ENCODE results near the gene EYS. TPM values are rescaled to one million over a fixed set of nuclear protein-coding genes. Genes with fewer than 3 reads are reported as not detected.

EYS gene
- total RNA-seq = 0.41 TPM in 1 of 2 replicates, not detected in the other

DNA sequence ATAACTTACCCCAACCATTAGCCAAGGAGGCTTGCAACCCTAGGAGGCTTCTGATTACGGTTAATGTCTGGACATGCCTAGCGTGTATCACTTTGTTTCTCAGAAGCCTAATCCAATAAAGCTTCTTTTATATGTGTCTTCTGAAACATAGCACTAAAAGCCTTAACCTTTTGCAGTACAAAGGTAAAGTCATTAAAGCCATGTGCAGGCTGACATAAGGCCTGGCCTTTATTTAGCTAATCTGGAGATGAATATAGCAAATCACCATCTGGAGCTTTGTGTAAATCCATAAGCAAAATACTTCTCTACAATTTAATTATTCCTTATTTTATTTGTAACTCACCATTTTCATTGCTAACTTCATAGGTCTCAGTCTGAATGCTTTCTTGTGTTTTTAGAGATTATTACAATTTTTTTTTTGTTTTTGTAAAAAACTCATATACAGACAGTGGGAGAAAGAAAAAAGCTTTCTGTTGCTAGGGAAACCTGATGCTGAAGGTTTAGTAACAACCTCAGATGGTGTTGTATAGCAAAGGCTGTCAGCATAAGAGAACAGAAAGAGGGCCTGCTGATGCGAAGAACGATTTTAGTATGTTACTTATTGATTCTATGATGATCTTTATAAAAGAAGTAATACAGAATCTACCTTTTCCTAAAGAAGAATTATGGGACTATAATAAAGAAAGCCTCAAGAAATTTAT lies at the start of gene EYS:
TSS of gene EYS (minus strand) at position 101 of the 701 bp plus-strand sequence. CDS start 211,816 bp downstream, outside the sequence.
- no peak for DNase-seq (ENCODE audit: extremely low read depth, low read depth, low spot score)

DNA sequence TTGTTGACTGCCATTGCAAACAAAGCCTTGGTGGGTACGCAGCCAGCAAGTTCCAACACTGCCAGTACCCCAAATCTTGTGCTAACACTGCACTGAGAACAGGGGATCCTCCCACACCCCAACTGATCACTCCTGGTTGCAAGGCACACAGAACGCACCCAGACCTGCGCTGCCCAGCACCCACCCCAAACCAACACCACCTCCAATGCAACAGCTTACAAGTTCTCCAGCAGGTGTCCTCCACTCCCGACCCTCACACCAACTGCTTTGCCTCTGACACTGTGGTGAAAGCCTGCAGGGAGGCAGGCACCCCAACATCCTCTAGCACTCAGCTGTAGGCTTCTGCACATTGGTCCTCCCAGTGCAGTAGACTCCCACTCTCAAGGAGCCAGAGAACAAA lies 39.3 kb upstream of the EYS start:
- no peak for DNase-seq (ENCODE audit: extremely low read depth, low read depth, low spot score)

DNA sequence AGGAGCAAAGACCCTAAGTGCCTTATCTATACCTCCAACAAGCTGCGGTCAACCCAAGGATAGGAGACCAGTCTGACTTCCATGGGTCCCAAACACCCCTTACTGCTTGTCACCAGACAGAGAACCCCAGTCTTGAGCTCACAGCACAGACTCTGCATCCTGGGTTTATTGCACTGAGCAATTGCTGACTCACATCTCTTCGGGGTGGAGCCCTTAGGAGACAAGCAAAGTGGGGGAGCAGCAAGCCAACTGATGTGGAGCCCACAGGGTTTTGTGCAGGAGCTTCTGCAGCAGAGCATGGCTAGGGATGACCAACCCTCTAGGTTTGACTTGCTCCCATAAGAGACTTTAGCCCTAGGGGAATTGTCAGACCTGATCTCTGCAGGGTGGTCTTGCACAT lies 38.6 kb upstream of the EYS start:
- DNase-seq (ENCODE audit: extremely low read depth, low read depth, low spot score) = no peak

DNA sequence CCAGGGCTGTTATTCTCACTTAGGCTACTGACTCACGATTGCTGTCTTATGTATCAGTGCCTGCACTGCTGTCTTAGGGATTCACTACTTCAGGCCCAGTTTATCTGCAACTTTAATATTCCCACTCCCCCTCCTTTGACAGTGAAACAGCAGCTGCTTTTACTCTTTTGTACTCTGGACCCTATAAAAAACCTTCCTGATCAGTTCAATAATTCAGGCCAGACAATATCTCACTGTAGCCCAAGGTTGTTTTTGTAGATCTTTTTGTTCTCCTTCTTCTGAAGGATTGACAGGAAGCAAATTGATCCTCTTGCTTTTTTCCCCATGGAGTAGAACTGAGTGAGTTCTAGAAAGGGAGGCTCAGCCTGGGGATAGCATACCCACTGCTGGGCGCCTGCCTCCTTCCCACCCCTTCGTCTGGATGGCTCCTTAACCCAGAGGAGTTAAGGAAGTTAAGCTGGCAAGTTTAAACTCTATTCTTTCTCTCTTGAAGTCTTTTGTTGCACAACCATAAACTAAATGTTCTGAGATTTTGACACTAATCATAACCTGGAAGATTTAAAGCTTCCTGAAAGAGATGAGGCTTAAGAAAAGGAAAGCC lies 22.0 kb upstream of the EYS start:
- no peak for DNase-seq (ENCODE audit: extremely low read depth, low read depth, low spot score)

DNA sequence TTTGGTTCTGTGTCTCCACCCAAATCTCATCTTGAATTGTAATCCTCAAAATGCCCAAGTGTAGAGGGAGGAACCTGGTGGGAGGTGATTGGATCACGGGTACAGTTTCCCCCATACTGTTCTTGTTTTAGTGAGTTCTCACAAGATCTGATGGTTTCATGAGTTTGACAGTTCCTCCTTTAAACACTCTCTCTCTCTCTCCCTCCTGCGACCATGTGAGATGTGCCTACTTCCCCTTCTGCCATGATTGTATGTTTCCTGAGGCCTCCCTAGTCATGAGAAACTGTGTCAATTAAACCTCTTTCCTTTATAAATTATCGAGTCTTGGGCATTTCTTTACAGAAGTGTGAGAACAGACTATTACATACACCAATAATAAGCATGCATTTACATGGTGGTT lies 12.1 kb upstream of the EYS start:
- DNase-seq (ENCODE audit: extremely low read depth, low read depth, low spot score) = no peak

DNA sequence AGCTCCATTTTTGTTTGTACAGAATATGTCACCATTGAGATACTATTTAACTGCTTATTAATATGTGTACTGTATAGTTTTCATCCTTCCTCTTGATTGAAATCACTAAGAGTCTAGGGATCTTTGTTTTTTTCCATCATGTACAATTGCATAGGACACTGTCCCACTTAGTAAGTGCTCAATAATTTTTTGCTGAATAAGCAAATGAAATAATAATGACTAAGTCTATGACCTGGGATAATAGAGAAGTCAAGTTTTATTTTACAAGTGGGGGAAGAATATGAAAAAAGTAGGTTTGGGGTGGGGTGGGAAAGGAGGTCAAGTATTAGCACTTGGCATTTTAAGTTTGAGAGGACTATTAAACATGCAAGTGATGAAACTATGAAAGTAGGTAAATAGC lies 4.5 kb upstream of the EYS start:
- no peak for DNase-seq (ENCODE audit: extremely low read depth, low read depth, low spot score)

DNA sequence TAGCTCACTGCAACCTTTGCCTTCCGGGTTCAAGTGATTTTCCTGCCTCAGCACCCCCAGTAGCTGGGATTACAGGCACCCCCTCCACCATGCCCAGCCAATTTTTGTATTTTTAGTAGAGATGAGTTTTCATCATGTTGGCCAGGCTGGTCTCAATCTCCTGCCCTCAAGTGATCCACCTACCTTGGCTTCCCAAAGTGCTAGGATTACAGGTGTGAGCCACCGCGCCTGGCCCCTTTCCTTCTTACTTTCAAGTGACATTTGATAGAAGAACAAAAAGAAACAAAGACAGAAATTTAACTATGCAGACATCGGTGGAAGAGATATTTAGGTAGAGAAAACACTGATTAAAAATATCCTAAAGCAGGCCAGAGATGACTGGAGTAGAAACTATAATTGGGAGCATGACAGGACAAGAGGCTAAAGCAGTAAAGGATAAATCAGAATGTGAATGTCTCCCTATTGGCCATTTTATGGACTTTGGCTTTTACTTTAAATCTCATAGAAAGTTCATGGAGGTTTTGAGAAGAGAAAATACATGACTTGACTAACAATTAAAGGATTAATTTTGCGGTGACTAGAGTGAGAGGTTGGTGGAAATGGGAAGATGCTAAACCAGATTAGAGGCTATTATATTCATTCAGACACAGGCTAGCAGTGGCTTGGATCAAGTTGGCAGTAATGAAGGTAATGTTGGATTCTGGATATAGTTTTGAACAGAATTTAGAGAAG lies 2.2 kb upstream of the EYS start:
- DNase-seq (ENCODE audit: extremely low read depth, low read depth, low spot score) = no peak

DNA sequence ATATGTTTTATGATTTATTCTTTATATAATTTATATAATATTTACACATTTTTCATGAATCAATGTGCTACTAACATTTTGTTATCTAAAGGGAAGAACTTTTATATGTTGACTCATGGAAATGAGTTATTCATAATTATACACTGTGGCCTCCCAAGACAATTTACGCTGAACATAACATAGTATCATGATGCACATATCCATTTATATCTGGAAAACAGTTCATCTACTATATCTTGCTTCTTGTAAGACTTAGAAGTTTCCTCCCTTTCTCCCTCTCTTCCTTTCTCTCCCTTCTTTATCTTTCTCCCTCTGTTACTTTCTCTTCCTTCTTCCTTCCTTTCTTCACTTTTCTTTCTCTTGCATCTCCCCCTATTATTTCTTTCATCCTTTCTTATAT lies 1.1 kb upstream of the EYS start:
- DNase-seq (ENCODE audit: extremely low read depth, low read depth, low spot score) = no peak

DNA sequence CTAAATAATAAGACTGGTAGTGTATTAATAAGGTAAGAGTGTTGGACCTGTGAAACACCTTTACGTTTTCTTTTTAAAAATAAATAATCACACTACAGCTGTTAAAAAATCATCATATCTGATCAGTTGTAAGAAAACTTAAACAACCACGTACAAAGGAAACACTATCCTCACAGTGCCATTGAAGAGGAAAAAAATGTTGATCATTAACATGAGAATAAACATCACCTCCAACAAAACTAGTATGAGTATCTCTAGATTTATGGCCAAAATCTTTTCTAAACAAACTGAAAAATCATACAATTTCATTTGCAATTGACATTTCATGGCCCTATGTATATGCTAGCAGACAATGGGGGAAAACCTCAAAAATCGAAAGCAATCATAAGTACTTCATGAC lies 590 bp downstream of the EYS start:
- DNase-seq (ENCODE audit: extremely low read depth, low read depth, low spot score) = no peak

DNA sequence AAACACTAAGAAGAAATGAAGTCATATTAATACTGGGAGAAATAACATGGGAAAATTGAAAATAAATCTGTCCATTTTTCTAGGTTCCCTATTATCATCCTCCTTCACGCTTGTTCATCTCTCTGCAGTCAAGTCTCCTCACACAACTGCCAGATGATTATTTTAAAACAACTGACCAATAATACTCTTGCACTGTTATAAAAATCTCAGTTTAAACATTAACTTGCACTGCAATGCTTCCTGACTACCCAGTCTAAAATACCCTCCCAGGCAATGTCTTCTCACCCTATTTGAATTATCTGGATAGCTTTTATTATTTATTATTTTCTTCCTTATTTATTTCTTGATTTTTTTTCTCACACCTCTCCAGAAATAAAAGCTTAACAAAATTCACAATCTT lies 5.7 kb downstream of the EYS start:
- DNase-seq (ENCODE audit: extremely low read depth, low read depth, low spot score) = no peak

DNA sequence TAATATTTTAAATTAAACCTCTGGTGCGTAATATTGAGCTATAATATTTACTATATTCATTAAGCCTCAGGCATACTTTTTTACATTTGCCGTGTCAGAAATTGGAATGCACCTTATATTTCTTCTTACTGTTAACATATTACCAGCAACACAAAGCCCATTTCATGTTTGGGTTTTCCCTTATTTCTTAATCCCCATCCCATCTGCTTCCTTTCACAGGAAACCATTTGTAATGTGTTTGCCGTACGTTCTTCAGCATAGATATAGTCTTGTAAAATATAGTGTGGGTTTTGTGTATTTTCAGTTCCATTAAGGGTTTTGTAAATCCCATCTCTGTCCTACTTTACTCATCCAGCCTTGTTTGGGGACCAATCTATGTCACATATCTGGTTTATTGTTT lies 6.5 kb downstream of the EYS start:
- no peak for DNase-seq (ENCODE audit: extremely low read depth, low read depth, low spot score)

DNA sequence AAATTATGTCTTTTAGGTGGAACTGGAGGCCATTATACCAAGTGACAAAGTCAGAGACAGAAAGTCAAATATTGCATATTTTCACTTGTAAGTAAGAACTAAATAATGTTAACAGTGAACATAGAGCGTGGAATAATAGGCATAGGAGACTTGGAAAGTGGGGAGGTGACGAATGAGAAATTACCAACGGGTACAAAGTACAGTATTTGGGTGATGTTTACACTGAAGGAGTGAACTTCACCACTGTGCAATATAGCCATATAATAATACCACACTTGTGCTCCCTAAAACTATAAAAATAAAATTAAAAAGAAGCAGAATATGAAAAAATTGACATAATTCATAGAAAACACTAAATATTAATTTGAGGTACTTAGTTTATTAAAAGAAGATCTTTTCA lies 14.9 kb downstream of the EYS start:
- DNase-seq (ENCODE audit: extremely low read depth, low read depth, low spot score) = no peak

DNA sequence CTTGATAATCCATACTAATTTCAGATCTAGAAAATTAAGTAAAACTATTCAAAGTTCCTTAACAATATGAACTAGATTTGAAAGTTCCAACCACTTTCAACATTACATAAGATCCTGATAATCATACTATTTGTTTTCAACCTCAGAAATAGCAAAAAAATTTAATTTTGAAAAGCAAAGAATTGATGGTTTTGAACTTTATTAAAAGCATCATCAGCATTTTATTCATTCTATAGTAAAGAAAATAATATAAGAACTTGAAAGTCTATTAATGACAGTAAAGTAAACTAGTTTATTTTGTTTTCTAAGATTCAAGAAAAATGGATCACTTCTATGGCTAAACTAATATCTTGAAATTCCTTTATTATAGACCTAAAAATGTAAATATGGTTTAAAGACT lies 26.8 kb downstream of the EYS start:
- DNase-seq (ENCODE audit: extremely low read depth, low read depth, low spot score) = no peak

DNA sequence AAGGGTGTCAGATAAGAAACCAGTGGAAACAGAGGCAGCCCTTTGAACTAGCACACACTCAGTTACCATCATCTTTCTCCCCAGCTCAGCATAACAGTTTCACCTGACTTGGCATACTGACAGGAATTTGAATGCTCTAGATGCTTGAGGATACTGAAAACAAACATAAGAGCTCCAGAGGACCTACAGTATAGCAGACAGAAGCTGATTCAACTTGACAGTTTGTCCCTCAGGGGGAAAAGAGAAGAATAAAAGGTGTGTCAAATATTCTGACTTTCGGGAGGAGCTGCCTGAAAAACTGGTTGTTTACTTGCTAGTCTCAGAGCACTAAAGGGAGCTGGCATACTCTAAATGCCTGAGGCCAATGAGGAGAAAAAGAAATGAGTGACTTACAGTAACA lies 35.1 kb downstream of the EYS start:
- DNase-seq (ENCODE audit: extremely low read depth, low read depth, low spot score) = no peak

DNA sequence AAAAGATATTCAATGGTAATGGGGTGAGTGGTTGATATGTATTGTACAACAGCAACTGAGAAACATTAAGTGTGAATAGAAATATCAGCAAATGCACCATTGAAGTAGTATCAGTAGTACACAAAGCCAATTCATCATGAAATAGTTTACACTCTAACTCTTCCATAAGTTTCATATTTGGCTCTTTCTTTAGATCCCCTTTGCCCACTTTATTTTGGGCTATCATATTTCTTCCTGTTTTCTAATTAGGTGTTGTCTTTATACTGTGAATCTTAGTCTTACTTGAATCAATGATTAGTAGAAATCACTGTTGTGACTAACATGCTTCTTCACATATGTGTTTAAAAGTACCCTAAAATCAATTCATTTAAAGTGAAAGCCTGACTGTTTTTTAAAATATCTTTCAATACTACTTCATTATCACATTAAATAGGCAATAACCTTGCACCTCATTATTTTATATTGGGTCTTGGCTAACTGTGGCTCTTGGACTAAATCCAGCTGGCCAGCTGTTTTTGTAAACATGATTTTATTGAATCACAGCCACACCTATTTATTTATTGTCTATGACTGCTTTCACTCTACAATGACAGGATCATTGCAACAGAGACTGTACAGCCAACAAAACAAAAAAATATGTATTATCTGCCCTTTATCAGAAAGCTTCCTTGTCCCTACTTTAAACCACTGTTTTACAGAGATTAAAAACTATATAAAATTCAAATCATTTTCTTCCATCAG lies 38.9 kb downstream of the EYS start:
- DNase-seq (ENCODE audit: extremely low read depth, low read depth, low spot score) = no peak

DNA sequence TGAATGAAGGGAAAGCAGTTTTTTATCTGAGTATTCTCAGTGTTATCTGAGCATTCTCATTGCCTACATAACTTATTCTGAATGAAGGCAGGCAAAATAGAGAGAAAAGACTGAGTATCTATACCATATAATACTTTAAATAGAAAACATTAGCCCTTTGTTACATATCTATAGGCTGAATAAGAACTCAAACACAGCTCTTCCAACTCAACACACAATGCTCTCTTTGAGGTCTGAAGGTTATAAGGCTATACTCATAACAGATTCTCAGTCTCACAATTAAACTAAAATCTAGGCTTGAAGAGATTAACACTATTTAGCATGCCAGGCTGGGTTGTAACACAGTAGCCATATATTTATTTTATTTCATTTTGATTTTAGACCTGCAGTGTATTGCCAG lies 56.9 kb downstream of the EYS start:
- no peak for DNase-seq (ENCODE audit: extremely low read depth, low read depth, low spot score)

DNA sequence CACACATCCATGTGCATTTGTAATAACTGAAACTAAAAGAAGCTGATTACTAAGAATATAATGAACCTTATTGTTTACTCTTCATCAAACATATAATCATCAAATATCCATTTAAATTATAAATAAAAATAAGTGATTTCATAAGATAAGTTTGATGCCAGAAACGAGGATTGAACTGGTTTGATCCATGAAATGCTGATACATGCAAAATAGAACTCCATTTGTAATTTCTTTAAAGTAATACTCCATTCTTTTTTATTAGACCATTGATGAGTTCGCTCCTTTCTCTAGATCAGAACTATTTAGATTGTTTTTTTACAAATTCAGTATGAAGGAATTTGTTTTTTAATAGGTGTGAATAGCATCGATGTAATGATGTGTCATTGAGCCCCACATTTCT lies 57.6 kb downstream of the EYS start:
- DNase-seq (ENCODE audit: extremely low read depth, low read depth, low spot score) = no peak

DNA sequence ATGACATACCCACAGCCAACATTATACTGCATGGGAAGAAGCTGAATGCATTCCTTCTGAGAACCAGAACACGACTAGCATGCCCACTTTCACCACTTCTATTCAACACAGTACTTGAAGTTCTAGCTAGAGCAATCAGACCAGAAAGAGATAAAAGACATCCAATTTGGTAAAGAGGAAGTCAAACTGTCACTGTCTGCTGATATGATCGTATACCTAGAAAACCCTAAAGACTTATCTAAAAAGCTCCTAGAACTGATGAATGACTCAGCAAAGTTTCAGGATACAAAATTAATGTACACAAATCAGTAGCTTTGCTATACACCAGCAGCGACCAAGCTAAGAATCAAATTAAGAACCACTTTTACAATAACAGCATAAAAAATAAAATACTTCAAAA lies 60.5 kb downstream of the EYS start:
- no peak for DNase-seq (ENCODE audit: extremely low read depth, low read depth, low spot score)

DNA sequence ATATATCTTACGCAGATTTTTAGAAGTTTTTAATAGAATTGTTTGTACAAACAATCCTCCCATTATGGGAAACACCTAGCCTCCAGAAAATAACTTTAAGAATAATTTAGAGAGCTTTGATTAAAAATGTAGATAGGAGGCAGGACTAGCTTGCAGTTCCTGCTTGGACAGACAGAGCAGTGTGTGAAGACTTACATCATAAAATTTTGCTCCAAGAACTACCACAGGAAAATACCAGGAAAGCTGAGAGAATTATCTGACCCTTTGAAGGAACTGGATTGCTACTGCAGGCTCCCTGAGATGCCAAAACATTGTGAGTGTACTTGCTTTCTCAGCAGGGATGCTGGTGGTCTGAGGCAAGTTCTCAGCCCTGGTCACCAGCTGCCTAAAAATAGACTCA lies 64.2 kb downstream of the EYS start:
- DNase-seq (ENCODE audit: extremely low read depth, low read depth, low spot score) = no peak

DNA sequence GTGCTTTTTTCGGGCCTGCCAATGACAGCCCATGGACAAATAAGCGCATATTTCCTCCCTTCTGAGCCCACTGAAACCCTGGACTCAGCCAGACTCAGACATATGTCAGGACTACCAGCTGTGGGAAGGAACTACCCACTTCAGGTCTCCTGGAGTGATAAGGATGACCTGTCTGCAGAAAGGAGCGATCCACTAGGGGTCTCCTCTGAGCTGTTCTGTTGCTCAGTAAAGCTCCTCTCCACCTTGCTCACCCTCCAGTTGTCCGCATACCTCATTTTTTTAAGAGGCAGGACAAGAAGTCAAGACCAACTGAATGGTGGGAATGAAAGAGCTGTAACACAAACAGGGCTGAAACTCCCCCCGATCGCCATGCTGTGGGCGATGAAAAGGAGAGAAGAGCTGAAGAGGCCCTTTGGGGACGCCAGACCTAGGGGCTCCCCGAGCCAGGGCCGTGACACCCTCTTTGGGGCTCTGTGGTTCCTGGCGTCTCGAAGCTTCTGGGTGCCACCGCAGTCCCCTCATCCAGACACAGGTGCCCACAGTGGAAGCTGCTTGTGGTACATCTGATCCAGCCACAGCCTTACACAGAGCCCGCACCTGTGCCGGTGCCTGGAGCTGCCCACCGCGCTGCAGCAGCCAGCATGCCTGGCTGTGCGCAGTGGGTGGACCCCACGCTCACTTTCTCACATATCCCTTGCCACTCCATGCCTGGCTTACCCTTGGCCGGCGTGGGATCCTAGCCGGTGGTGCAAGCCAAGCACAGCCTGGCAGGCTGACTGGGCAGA lies 68.8 kb downstream of the EYS start:
- no peak for DNase-seq (ENCODE audit: extremely low read depth, low read depth, low spot score)

Measured in glomerular endothelial cell (primary cell).